Stimulated activated CD4-positive, alpha-beta T cell treated with anti-CD3 and anti-CD28 coated beads, Interleukin-1b, Interleukin-23, amount 100 ng/mL, for 4 hours (primary cell): ENCODE results near the gene MYLK4.

Experiments
- DNase-seq, 2 donors: peaks; one replicate each; pipeline ENCODE4 v3.0.0-alpha.2; 2020; ENCODE audit warnings: low read depth in 2 of 2

Gene MYLK4

DNA sequence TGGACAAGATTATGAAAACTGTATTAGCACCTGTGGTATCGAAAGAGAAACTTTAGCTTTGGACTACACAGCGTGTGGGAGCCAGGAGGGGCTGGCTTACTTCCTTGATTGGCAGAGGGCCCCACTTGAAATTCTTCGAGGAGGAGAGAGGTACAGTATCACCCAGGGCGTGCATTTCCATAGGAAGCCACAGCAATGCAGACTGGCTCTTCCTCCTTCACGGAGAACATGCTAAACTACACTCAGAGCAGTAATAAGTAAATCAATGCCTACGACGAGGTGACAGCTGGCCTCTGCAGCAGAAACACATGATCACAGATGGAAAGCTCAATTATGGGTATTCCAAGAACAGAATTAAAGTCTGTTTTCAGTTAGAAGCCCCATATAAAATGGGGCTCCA is 44.2 kb downstream of the MYLK4 start:
- DNase-seq = no peak

- no peak for DNase-seq
Measured at GRCh38 chr6:2705256-2705655, 45.5 kb downstream of the MYLK4 start.

DNA sequence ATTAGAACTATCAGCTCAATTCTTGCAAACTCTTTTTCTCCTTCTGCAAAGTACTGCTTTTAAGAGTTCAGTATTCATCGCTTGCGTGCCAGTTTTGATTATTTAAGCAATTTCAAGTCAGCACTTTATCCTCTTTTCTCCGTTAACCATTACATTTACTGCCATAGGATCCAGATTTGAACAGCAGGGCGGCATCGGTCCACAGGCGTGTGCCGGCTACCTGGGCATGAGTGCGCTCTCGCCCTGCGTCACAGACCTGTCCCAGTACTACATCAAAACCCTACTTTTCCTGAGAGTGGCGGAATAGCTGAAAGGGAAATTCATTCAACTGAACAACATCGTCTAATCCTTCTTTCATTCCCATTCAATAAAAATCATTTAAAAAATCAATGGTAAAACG is 53.4 kb downstream of the MYLK4 start:
- DNase-seq = no peak

DNA sequence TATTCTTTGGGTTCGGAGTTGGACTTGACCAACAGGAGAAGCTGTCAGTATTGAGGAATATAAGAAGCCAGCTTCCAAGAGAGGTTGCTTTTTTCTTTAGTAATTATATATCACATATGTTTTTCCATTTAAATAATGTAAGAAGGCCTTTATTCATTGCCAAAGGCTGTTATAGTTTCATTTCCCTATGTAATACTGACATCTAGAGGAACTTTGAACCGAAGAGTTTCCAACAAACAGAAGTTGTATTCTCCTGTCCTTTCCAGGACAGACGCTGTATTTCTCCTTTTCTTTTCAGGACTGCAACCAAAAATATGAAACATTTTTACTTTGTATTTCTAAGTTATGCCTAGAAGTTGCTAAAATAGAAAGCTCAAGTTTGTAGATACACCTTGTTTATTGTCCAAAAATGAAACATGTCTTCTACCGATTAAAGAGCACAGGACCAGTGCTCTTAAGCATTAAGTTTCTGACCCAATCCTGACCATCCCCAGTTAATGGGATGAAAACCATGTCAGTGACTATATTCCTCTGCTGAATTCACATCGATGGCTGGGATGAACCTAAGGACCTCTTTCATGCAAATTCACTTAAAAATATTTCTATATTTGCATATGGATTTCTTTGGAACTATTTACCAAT is 55.1 kb downstream of the MYLK4 start:
- no peak for DNase-seq

DNA sequence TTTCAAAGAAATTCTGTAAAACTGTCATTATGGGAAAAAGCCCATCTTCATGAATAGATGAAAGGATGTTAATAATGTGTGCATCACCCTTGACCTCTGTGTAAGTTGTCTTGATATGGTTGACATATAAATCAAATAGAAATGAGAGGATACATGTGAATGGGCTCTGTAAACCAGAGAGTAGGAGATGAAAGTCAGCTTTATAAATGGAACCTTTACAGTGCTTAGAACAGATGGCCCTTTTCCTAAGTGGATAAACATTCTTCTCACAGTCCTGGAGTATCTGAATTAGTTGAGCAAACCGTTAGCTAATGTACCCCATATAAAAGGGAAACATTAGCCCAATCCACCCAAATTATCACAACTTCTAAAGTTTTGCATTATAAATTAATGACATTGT is 57.5 kb downstream of the MYLK4 start:
- DNase-seq = no peak

DNA sequence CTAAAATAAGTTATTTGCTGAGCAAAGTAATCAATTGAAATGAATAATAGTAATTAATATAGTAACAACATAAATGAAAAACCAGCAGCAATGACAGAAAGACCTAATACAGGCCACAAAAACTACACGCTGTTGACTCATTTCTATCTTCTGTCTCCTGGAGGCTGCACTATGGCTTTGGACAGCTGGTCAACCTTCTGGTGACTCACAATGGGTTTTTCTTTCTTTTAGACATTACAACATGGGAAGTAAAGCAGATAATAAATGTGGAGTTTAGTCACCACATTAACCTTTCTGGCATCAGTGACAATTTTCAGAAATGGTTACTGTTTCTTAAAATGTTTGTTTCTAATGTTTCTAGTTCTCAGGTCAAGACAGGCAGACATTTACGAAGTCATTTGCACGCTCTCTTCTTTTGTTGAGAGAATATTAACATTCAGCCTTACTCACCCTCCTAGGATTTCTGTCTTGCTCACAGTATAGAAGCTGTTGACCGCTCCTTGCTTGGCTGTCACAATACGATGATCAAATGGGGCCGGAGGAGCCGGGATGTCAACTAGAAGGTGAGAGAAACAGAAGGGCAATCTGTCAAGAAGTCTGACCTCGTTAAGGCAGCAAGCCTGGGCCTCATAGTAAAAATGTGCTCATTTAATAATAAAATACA is 62.2 kb downstream of the MYLK4 start:
- no peak for DNase-seq

GRCh38 chr6:2687456-2687855 is 63.3 kb downstream of the MYLK4 start:
- no peak for DNase-seq

GRCh38 chr6:2686515-2686914 is 64.2 kb downstream of the MYLK4 start:
- no peak for DNase-seq

DNA sequence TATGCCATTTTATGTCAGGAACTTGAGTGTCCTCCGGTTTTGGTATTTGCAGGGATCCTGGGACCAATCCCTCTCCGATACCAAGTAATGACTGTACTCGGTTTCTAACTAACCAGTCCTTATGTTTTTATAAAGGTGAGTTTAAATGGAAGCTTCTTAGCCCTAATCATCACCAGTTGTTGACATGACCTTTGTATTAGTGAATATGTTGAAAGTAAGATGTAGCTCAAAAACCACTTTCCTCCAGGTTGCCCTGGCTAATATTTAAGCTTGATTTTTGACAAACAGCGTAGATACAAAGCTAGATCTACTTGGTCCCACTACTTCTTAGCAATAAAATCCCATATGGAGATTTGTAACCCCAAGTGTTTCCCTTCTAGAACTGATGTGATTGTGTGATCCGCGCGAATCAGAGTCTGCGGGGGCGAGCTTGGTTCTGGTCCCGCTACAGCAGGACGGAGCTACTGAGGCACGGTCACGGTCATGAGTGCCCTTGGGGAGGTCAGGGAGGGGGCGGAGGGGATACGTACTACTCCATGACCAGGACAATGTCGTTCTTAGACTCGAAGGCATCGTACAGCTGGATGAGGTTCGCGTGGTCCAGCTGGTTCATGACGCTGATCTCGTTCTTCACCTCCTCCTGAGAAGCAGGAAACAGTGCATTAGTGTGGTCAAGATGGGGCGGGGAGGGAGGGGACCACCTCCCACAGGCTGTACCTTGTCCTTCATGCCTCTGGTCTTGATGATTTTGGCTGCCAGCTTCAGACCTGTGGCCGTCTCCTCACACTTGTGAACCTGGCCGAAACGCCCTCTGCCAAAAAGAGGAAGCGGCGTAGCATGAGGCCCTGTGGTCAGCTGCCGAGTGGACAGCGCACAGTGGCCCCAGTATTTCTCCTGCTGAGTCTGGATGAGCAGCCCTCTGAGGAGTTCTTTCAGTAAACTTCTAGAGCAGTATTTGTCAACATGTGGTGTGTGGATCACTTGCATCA is 65.7 kb downstream of the MYLK4 start:
- DNase-seq = no peak

DNA sequence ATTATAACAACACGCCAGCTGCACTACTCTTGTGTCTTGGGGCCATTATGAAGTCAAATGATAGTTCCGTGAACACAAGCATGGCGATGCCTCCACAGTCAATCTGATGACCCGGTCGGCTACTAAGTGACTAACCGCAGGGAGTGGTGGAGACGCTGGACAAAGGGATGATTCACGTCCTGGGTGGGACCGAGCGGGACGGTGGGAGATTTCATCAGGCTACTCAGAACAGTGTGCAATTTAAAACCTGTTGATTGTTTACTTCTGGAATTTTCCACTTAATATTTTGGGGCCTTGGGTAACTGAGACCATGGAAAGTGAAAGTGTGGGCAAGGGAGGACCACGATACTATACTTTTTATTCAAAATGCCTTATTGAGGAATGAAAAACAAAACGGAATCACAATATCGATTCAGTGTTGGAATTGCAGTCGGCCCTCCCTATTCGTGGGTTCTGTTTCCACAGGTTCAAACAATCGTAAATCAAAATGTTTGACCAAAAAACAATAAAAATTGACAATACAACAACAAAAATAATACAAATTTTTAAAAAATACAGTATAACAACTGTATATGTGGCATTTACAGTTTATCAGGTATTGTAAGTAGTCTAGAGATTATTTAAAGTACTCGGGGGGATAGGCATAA is 66.5 kb downstream of the MYLK4 start:
- DNase-seq = no peak

DNA sequence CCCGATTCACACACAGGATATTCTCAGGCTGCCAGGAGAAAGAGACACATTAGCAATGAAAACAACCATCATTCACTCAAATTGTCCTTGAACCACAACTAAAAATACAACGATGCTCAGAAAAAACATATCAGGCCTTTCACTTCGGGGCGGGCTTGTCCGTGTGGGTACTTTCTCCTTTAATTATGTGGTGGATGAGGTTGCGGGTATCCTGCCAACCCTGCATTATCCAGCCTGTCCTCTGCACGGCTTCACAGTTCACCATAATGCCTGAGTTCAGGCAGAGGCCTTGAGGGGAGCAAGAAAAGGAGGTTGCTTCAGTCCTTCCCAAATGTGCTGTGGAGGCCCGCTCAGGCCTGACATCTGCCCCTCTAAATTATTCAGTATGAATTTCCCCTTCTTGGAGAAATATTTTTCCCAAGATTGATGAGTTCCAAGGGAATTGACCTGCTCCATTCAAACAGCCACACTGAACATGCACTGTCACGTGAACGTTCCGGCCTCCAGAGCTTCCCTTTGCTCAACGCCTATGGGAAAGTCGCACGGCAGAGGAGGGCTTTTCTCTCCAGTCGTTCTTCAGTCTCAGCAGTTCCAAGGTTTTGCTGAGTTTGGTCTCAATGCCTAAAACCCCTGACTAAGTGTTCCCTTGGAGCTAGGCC is 70.3 kb downstream of the MYLK4 start:
- no peak for DNase-seq

GRCh38 chr6:2677080-2677593 is 73.6 kb downstream of the MYLK4 start:
- no peak for DNase-seq

DNA sequence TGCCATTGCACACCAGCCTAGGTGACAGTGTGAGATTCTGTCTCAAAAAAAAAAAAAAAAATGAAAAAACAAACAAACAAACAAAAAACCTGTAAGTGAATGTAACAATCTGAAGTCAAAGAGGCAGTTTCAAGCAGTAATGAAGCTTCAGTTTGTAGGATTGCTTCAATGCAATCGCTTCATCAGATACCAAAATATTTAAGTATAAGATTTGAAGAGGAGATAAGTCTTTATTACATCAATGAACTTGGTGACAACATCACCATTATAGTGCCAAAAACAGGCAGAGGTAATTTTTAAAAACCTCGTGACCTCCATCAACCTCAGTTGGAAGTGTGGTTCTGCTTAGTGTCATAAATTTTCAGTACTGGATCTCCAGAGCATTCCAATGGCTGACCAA is 74.7 kb downstream of the MYLK4 start:
- no peak for DNase-seq

- DNase-seq = no peak
Measured at GRCh38 chr6:2674857-2675256, 75.9 kb downstream of the MYLK4 start.

GRCh38 chr6:2669067-2669700 is 81.5 kb downstream of the MYLK4 start:
- DNase-seq = no peak

DNA sequence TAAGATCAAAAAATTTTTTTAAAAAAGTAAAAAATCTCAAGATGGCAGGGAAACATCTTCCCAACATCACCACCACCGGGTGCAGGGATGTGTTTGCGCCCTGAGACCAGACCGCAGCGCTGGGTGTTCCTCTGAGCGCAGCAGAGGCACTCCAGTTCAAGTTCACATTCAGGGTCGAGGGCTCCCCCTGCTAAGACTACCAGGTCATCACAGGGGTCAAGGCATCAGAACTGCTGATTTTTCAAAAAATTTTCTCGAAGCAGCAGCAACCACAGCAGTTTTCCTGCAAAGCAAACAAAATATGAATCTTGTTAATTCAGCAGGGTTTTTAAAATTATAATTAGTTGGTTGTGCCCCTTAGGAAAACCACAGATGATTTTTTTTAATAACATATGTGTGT is 83.1 kb downstream of the MYLK4 start:
- DNase-seq = no peak

DNA sequence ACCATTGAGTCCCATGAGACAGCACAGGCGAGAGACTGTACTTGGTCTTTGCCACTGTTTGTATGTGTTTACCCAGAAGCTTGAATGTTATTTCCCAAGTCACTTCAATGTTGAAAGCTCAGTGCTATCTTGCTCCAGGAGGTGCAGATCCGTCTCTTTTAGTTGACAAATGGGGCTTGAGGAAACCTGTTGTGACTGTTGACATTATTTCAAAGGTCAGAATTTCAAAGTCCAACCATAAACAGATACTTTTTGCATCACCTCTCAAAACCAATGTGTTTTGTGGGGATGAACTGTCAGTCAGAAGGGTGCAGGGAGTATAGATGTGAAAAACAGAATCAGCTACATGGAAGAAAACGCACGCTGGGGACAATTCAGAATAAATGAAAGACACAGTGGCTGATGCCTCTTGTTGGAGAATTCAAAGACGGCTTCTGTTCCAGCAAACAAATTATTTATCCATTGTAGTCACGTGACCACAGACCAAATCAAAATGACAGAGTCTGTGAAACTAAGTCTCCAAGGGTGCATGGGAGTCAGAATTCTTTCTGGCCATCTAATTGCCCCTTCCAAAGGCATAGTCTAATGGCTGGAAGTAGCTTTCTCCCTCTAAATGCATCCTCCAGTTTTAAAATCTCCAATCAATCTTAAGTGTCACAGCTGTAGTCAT is 83.7 kb downstream of the MYLK4 start:
- DNase-seq = no peak

GRCh38 chr6:2665146-2666070 is 85.3 kb downstream of the MYLK4 start:
- no peak for DNase-seq

- DNase-seq = no peak
Measured at GRCh38 chr6:2663123-2663522, 87.6 kb downstream of the MYLK4 start.
